Measurements from ENCODE around the gene RALGPS2.

DNA sequence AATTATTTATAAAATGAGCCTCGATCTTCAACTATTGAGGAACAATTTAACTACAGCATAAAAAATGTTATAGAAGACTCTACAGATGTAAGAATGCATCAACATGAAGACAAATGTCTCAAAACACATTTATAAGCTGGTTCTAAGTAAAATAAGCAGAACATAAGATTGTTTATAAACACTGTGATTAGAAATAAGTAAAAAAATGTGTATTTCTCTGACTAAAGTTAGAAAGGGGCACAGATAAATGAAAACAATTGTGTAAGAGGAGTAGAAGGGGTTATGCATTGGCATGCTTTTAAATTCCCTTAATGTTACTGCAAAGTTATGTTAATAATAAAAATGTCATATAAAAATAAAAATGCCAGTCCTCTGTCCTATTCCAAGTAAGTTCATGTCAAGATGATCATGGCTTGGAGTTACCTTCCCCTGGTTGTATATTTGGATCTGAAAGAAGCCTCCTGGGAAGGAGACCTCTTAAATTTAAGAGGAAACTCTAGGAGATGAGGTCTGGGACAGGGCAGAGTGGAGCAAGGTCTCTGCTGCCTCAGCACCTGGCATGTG is 230.4 kb downstream of the RALGPS2 start:
- no peak for TF ChIP-seq CTCF (IDR thresholded peaks at IDR 0.05)
- no peak for TF ChIP-seq ZBTB33 (IDR thresholded peaks at IDR 0.05; ENCODE audit: borderline replicate concordance, low read depth)
- no peak for TF ChIP-seq RFX5 (IDR thresholded peaks at IDR 0.05; ENCODE audit: low read length)
- TF ChIP-seq SMC3 (IDR thresholded peaks at IDR 0.05; ENCODE audit: low read depth, low read length): no peak
